HG03039 (cell line): ENCODE measurements around the gene GABRR1.

Experiments used
- ATAC-seq: cut with Tn5 transposase; IDR thresholded peaks from one replicate; pipeline ENCODE4 v1.9.1; 2021; ENCODE audit warnings: mild to moderate bottlenecking, moderate library complexity; ENCODE audit not compliant: unreplicated experiment

GABRR1 gene

DNA sequence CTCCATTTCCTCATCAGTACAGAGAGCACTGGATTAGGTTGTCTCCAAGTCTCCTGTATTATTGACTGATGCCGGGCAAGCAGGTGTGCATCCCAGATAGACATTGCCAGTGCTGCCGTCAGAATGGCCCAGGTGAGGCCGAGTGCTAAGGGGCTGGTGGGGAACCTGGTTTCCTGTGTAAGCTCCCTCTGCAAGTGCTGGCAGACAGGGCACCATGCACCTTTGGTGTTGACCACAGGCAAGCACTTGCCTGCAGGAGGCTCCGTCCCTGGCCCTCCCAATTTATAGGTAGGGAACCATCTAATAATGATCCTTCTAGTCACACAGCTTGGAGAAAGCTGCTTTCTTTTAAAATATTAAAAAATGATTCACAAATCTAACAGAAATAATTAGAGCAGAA is 747 bp downstream of the GABRR1 start:
- ATAC-seq, result no peak

DNA sequence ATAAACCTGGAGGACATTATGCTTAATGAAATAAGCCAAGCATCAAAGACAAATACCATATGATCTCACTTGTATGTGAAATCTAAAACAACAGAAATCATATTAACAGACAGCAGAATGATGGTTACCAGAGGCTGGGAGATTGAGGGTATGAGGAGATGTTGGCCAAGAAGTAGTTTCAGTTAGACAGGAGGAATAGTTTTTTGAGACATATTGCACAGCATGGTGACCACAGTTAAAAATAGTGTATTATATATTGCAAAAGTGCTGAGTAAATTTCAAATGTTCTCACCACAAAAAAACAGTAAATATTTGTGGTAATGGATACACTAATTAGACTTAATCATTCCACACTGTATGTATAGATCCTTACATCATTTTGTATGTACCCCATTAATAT is 1.8 kb downstream of the GABRR1 start:
- no peak for ATAC-seq

DNA sequence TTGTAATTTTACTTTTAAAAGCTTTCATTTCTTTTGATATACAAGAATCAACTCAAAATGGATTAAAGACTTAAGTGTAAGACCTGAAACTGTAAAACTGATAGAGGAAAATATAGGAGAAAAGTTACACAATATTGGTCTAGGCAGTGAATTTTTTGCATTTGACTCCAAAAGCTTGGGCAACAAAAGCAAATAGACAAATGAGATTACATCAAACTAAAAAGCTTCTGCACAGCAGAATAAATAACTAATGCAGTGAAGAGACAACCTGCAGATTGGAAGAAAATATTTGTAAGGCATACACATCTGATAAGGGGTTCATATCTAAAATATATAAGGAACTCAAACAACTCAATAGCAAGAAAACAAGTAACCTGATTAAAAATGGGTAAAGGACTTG is 3.0 kb downstream of the GABRR1 start:
- ATAC-seq, result no peak

DNA sequence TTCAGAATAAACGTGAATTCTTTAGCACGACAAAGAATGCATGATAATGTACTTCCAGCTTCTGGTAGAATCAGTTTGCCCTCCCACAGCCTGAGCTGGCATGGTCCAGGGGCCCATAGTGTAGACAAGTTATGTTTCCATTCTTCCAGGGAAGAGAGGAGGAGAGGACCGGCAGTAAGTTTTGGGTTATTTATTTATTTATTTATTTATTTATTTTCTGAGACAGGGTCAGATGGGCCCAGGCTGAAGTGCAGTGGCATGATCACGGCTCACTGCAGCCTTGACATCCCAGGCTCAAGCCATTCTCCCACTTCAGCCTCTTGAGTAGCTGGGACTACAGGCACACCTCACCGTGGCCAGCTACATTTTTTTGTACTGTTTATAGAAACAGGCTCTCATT is 4.7 kb downstream of the GABRR1 start:
- no peak for ATAC-seq

DNA sequence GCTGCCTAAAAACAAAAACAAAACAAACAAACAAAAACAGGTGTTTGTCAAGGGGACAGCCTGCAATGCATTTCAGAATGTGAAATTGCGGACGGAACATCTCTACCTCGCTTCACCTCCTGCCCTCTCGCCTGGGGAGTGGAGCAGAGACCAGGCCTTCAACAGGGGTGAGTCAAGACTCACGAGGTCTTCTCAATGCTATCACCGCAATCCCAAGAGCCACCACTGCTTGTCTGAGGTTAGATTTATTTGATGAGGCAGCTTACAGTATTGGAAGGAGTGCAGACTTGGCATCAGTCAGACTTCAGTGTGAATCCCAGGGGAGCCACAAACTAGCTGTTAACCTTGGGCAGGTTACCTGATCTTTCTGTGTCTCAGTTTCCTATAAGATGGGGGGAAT is 7.7 kb downstream of the GABRR1 start:
- ATAC-seq, result no peak

DNA sequence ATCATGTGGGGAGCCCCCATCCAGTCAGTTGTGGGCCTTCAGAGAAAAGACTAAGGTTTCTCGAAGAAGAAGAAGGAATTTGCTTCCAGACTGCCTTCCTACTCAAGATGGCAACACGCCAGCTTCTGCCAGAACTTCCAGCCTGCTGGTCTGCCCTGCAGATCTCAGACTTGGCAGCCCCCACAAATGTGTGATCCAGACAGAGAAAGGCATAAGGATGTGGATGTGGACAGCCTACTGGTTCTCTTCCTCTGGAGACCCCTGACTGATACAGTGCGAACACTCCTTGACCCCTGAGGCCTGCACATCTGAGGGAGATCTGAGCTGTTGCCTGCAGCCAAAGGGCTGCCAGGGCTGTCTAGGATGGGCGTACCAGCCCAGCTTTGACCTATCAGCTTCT is 8.6 kb downstream of the GABRR1 start:
- no peak for ATAC-seq

DNA sequence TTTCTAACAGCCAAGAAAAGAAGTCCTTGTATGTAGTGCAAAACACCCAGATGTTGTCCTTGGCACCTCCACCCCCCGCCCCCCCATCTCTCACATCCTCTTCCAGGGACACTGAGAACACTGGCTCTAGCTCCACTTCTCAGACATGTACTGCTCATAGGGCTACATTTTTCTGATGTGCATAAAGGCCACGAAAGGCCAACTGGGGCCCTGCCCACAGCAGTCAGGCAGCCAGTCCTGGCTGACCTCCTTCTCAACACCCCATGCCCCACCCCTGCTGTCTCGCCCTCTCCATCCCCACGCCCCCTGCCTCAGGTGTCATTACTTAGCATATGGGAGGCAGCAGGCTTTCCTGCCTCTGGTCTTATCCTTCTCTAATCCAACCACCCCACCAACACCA is 11.3 kb downstream of the GABRR1 start:
- ATAC-seq, result no peak

DNA sequence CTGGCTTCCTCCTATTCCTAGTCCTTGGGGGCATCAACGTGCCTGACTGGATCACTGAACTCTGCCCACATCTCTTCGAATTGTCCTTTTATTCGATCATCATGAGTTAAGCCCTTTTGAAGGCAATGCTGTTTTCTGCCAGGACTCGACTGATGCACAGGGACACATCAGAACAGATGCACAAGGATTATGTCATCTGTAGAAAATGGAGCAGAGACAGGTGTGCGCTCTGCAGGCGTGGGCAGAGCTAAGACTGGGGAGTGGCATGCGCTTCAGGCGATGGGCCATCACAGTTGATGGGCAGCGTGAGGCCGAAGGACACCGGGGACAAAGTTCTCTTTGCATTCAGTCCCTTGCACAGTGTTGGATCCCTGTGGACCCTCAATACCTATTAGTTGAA is 13.1 kb downstream of the GABRR1 start:
- ATAC-seq, result no peak

DNA sequence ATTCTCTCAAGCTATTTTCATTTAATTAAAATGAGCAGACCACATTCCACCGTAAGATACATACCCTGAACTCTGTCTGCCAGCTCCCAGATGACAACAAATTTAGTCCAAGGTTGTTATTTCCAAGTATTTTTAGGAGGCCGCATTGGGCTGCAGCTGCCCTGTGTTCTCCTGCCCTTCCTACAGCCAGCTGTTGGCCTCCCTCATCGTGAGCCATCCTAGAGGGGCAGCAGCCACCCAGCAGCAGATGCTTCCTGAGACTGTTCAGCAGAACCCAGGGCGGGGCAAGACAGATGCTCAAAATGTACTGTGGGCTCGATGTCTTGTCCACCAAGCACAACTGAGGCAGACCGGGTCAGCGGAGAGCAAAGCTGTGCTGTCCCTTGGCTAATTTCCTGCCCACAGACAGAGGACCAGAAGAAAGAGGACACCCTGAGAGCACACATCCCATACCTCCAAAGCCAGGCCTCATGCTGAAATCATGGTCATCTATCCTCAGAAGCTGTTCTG is 16.4 kb downstream of the GABRR1 start:
- ATAC-seq, result no peak

DNA sequence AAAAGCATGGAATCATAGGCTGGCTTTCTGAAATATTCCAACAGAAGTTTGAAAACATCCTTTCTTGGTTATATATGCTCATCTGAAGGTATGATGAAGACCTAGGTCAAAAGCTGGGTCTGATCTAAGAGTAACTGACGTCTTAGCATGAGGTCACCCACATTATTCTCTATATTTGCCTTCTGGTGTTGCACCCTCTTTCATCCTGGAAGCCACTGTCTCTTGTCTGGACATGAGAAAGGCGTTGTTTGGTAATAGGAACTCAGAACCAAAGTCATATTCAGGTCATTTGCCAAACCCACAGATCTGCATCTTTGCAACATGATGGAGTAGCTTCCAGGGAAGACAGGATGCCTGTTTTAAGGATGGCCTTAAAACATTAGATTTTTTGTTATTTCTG is 17.6 kb downstream of the GABRR1 start:
- no peak for ATAC-seq

DNA sequence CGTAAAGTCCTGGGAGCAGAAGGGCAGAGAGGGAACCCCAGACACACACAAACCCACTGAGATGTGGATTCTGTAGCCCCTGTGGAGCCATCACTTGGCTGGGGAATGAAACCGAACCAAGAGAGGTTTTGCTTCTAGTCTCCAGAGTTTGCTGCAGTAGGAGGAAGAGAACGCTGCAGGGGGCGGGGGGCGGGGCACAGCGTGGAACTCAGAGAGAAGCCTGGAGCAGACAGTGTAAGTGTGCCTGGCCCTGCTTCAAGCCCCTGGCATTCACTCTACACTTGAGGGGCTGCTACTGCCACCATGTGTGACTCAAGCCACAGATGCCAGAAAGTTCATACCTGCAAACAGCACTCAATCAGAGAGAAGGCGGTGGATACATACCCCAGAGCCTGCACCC is 18.9 kb downstream of the GABRR1 start:
- ATAC-seq, result no peak

DNA sequence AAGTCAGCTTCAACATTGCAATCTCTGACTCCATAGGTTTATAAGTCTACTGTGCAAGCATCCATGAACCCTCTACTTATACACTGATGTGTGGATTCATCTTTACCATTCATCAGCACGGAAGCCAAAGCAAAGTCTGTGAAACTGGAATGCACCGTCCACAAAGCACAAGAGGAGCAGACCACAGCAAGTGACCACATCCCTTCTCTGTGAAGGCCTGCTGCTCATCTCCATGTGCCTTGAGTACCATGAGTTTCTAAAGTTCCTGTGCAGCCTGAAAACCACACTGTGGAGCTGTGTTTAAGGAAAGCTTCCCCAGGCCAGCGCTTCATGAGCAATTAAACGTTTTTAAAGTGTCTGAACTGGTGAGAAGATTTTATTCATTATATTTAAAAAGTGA is 20.0 kb downstream of the GABRR1 start:
- ATAC-seq, result no peak

DNA sequence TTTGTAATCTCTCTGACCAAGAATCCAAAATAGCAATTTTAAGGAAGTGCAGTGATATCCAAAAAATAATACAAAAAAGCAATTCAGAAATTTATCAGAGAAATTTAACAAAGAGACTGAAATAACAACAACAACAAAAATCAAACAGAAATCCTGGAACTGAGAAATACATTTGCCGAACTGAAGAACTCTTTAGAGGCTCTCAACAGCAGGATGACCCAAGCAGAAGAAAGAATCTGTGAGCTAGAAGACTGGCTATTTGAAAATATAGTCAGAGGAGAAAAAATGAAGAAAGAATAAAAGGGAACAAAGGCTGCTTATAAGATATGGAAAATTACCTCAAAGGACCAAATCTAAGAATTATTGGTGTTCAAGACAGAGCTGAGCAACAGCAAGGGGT is 22.6 kb downstream of the GABRR1 start:
- ATAC-seq, result no peak

DNA sequence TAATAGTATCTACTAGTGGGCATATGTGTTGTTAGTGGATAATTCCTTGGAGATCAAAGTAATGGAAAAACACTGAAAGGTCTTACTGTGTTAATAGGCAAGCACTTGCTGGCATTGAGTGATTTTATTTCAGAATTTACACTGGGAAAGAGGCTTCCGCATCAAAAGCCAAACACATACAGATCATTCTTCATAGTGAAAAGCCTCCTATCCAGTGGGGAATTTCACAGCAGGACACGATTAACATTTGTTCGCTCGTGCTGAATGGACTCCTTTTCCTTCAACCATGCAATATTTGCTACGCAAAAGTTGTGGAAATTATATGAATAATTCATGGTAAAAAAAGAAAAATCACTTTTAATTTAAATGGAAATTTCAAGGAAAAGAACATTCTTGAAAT is 26.4 kb downstream of the GABRR1 start:
- no peak for ATAC-seq

DNA sequence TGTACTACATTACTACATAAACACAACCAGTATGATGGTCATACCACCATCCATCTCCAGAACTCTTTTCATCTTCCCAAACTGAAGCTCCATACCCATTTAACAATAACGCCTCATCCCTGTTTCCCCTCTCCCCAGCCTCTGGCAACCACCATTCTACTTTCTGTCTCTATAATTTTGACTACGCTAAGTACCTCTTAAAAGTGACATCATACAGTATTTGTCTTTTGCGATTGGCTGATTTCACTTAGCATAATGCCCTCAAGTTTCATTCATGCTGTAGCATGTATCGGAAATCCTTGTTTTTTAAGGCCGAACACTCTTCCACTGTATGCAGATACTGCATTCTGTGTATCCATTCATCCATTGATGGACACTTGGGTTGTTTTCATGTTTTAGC is 29.7 kb downstream of the GABRR1 start:
- ATAC-seq, result no peak

DNA sequence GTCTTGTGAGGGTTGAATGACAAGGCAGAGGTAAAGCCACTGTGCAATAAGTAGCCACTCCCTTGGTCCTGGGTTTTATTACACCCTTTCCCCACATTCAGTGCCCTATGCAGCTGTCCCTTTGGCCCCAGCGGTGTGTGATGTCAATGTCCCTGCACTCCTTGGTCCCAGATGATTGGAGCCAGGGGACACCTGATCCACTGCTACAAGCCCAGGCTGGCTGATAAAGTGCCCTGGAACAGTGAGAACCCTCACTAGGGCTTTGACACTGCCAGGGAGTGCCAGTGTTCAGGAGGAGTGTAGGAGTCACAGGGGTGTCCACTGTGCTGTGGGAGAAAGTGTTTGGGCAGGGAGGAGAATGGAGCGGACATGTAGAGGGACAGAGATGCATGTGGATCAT is 30.4 kb downstream of the GABRR1 start:
- ATAC-seq, result no peak

DNA sequence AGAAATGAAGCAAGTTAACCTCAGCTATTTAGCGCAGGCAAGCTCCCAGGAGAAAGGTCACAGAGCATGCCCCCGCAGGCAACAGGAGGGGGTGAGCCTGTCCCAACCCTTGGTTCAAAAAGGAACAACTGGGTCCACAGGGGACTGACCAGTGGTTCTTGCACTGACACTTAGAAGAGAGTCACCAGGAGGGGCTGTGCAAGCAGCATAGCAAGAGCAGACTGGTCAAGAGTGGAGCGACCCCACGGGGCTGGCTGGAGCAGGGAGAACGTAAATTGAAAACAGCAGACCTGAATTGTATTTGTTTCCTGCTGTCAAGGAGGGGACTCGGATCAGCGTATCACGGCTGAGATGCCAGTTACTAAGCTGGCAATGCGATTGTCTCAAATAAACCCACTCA is 32.8 kb downstream of the GABRR1 start:
- ATAC-seq, result no peak

DNA sequence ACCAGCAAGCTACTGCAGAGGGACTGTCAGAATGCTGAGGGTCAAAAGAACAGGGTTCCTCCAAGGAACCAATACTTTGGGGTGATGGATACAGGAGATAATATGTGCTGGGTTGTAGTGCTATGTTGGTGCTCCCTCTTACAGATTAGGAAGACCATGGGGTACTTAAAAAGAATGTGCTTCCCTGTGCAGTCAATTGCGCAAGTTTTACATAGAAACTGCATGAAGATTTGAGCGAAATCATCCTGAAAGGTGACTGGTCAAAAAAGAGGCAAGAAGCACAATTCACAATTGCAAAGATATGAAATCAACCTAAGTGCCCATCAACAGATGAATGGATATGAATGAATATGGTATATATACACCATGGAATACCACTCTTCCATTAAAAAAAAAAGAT is 33.9 kb downstream of the GABRR1 start:
- ATAC-seq, result no peak

DNA sequence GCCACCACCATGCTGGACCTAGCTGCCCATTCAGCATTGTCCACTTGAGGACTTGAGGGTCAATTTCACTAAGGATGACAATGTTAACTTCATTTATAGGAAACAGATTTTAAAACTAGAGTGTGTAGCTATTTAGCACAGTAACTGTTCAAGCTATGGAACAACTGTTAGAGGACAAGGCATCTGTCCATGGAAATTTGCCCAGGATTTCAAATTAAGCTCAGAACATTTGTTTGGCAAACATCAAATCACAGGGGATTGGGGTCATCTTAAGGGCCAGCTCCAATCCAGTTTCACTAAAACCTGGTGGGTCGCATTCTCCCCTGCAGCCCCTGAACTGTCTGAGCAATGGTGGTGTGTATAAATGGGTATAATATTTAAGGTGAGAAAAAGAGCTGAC is 36.2 kb downstream of the GABRR1 start:
- ATAC-seq, result no peak

DNA sequence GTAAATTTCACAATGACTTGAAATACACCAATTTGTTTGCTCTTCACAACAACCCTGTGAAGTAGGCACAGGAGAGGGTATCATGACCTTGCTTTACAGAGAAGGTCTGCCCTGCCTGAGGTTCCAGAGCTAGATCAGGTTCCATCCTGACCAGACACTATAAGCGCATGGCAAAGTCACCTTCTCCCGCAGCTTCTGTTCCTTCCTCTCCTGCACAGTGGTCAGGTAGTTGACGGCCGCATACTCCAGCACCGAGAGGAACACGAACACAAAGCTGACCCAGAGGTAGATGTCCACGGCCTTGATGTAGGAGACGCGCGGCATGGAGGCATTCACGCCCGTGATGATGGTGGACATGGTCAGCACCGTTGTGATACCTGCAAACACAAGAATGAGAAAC is 37.0 kb downstream of the GABRR1 start:
- ATAC-seq, result no peak

DNA sequence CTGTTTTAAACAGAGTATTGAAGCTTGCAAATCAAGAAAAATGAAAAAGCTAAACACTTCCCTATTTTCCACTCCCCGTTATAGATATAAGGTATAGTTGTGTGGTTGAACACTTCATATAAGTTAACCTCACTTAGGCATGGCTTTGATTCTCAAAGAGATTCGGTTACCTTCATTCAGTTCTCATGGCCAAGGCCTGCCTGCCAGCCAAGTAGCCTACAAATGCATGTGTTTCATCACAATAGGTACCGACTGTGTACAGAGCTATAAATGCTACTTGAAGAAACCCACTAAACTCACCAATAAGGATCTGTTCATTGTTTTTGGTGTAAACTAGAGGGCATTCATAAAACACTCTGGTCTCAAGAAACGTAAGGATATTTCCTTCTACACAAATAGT is 43.5 kb downstream of the GABRR1 start:
- ATAC-seq, result no peak

DNA sequence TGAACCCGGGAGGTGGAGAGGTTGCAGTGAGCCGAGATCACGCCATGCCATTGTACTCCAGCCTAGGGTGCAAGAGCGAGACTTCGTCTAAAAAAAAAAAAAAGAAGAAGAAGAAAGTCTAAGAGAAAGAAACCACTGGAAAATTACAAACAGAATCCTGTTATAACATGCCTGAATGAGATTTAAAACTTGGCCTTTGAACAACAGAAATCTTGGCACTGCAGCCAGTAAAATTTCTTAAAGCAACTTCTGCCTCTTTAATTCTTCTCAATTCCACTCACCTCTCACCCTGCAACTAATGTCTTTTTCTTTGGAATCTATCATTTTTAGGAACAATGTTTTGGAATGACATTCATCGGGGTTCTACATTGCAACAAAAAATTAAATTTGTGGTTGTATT is 45.0 kb downstream of the GABRR1 start:
- no peak for ATAC-seq

DNA sequence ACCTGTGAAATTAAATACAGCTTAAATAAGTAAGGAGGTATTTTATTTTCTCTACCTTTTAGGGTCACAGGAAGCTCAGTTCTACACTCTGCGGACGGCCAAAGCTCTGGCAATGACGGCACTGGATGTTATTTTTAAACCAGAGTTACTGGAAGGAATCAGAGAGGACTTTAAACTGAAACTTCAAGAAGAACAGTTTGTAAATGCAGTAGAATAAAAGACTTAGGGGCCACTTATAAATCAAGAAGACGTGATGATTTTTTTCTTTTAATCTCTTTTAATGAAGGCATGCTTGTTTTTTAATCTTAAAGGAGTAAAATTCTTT is 55.1 kb downstream of the GABRR1 start:
- no peak for ATAC-seq
